Measurements from ENCODE around the gene TMEM51. TPM values are rescaled to one million over a fixed set of nuclear protein-coding genes. Genes with fewer than 3 reads are reported as not detected.

TMEM51 gene
- total and polyA plus RNA-seq, 4 experiments from 2014 or later, result 0.47 to 0.61 TPM; not detected in 2

GRCh38 chr1:15110867-15111230 is 42.7 kb upstream of the TMEM51 start:
- Mint-ChIP-seq H3K9me3 (no peaks in the 10 kb centered on the region), H3K4me1 (peaks cover 2 to 6% (median 5%) of the 10 kb centered on the region in 4 donors), H3K4me3 (no peak overlapping the region), H3K36me3 (no peaks in the 10 kb centered on the region), H3K27ac (no peak overlapping the region), H3K27me3 (peaks cover 7 to 14% of the 10 kb centered on the region in 2 donors)
- intact Hi-C loops (cut with micrococcal nuclease), result no loop called here
- H3K36me3 ChIP-seq (ENCODE audit: insufficient read depth, low read length), result no peaks in the 10 kb centered on the region
- H3K4me3 ChIP-seq (ENCODE audit: low read length in 2 of 2), result no peak overlapping the region
- ChIA-PET POLR2A (ENCODE audit: partially characterized antibody) (no interaction called here), CTCF (ENCODE audit: partially characterized antibody) (interaction anchor here (1.4 kb wide), 1 partner anchor 18 kb away, joined by 4 read pairs; no protein-coding TSS in a partner anchor)
- H3K4me1 ChIP-seq (ENCODE audit: insufficient read depth, low read length), result peaks cover 6% of the 10 kb centered on the region
- no peaks in the 10 kb centered on the region for H3K9me3 ChIP-seq (ENCODE audit: control insufficient read depth in 1 of 2, low read length in 2 of 2)
- H3K27me3 ChIP-seq (ENCODE audit: insufficient read depth, low read length), result no peaks in the 10 kb centered on the region
- DNase-seq, result no peak
- no peak overlapping the region for H3K27ac ChIP-seq (ENCODE audit: low read depth, low read length)

- Mint-ChIP-seq H3K4me1 (peaks cover 2 to 6% (median 5%) of the 10 kb centered on the region in 4 donors), H3K9me3 (no peaks in the 10 kb centered on the region), H3K4me3 (no peak overlapping the region), H3K36me3 (no peaks in the 10 kb centered on the region), H3K27me3 (peaks cover 4 to 14% of the 10 kb centered on the region in 2 donors), H3K27ac (no peak overlapping the region)
- DNase-seq, result no peak
- Histone ChIP-seq H3K27ac (ENCODE audit: low read depth, low read length) (no peak overlapping the region), H3K4me1 (ENCODE audit: insufficient read depth, low read length) (peaks cover 6% of the 10 kb centered on the region), H3K9me3 (ENCODE audit: control insufficient read depth in 1 of 2, low read length in 2 of 2) (no peaks in the 10 kb centered on the region), H3K36me3 (ENCODE audit: insufficient read depth, low read length) (no peaks in the 10 kb centered on the region), H3K27me3 (ENCODE audit: insufficient read depth, low read length) (no peaks in the 10 kb centered on the region), H3K4me3 (ENCODE audit: low read length in 2 of 2) (no peak overlapping the region)
- ChIA-PET CTCF (ENCODE audit: partially characterized antibody) (interaction anchor here (1.5 to 1.8 kb wide), 2 partner anchors 15 kb away, joined by 5 to 6 read pairs; no protein-coding TSS in a partner anchor), POLR2A (ENCODE audit: partially characterized antibody) (no interaction called here)
- intact Hi-C loops (cut with micrococcal nuclease), result no loop called here
Measured at GRCh38 chr1:15113146-15113545, 40.4 kb upstream of the TMEM51 start.

GRCh38 chr1:15114884-15115283 is 38.7 kb upstream of the TMEM51 start:
- no peak overlapping the region for H3K4me3 Mint-ChIP-seq
- no peak for DNase-seq
- POLR2A ChIA-PET (ENCODE audit: partially characterized antibody), result no interaction called here

GRCh38 chr1:15115542-15116330 is 37.8 kb upstream of the TMEM51 start:
- CTCF ChIA-PET (ENCODE audit: partially characterized antibody), result no interaction called here
- POLR2A ChIA-PET (ENCODE audit: partially characterized antibody), result no interaction called here
- Mint-ChIP-seq H3K27me3 (peaks cover 2 to 11% of the 10 kb centered on the region in 2 donors), H3K4me3 (no peak overlapping the region), H3K4me1 (peaks cover 2 to 6% (median 5%) of the 10 kb centered on the region in 4 donors), H3K27ac (no peak overlapping the region), H3K36me3 (no peaks in the 10 kb centered on the region), H3K9me3 (no peaks in the 10 kb centered on the region)
- intact Hi-C loops (cut with micrococcal nuclease), result no loop called here
- peaks cover 6% of the 10 kb centered on the region for H3K4me1 ChIP-seq (ENCODE audit: insufficient read depth, low read length)
- DNase-seq, result no peak
- no peaks in the 10 kb centered on the region for H3K36me3 ChIP-seq (ENCODE audit: insufficient read depth, low read length)
- H3K4me3 ChIP-seq (ENCODE audit: low read length in 2 of 2), result no peak overlapping the region
- no peaks in the 10 kb centered on the region for H3K27me3 ChIP-seq (ENCODE audit: insufficient read depth, low read length)
- no peak overlapping the region for H3K27ac ChIP-seq (ENCODE audit: low read depth, low read length)
- H3K9me3 ChIP-seq (ENCODE audit: control insufficient read depth in 1 of 2, low read length in 2 of 2), result no peaks in the 10 kb centered on the region

More at GRCh38 chr1:15114884-15115283, 38.7 kb upstream of the TMEM51 start:
- Mint-ChIP-seq H3K27me3 (peaks cover 2 to 11% of the 10 kb centered on the region in 2 donors), H3K9me3 (no peaks in the 10 kb centered on the region), H3K36me3 (no peaks in the 10 kb centered on the region), H3K27ac (no peak overlapping the region), H3K4me1 (peaks cover 2 to 6% (median 5%) of the 10 kb centered on the region in 4 donors)
- Histone ChIP-seq H3K9me3 (ENCODE audit: control insufficient read depth in 1 of 2, low read length in 2 of 2) (no peaks in the 10 kb centered on the region), H3K27me3 (ENCODE audit: insufficient read depth, low read length) (no peaks in the 10 kb centered on the region), H3K4me1 (ENCODE audit: insufficient read depth, low read length) (peaks cover 6% of the 10 kb centered on the region), H3K36me3 (ENCODE audit: insufficient read depth, low read length) (no peaks in the 10 kb centered on the region), H3K27ac (ENCODE audit: low read depth, low read length) (no peak overlapping the region), H3K4me3 (ENCODE audit: low read length in 2 of 2) (no peak overlapping the region)
- intact Hi-C loops (cut with micrococcal nuclease), result no loop called here
- CTCF ChIA-PET (ENCODE audit: partially characterized antibody), result no interaction called here

GRCh38 chr1:15116966-15117365 is 36.6 kb upstream of the TMEM51 start:
- ChIA-PET CTCF (ENCODE audit: partially characterized antibody) (no interaction called here), POLR2A (ENCODE audit: partially characterized antibody) (no interaction called here)
- Mint-ChIP-seq H3K27me3 (peaks cover 2 to 11% of the 10 kb centered on the region in 2 donors), H3K36me3 (no peaks in the 10 kb centered on the region), H3K4me1 (peaks cover 2 to 4% (median 4%) of the 10 kb centered on the region in 4 donors), H3K4me3 (no peak overlapping the region), H3K27ac (no peak overlapping the region), H3K9me3 (no peaks in the 10 kb centered on the region)
- Histone ChIP-seq H3K4me1 (ENCODE audit: insufficient read depth, low read length) (peaks cover 6% of the 10 kb centered on the region), H3K4me3 (ENCODE audit: low read length in 2 of 2) (no peak overlapping the region), H3K36me3 (ENCODE audit: insufficient read depth, low read length) (no peaks in the 10 kb centered on the region), H3K27ac (ENCODE audit: low read depth, low read length) (no peak overlapping the region), H3K9me3 (ENCODE audit: control insufficient read depth in 1 of 2, low read length in 2 of 2) (no peaks in the 10 kb centered on the region), H3K27me3 (ENCODE audit: insufficient read depth, low read length) (no peaks in the 10 kb centered on the region)
- intact Hi-C loops (cut with micrococcal nuclease), result no loop called here
- DNase-seq, result no peak

- H3K9me3 ChIP-seq (ENCODE audit: control insufficient read depth in 1 of 2, low read length in 2 of 2), result no peaks in the 10 kb centered on the region
- Mint-ChIP-seq H3K9me3 (no peaks in the 10 kb centered on the region), H3K4me1 (no peaks in the 10 kb centered on the region), H3K27me3 (peaks cover 2 to 11% of the 10 kb centered on the region in 2 donors), H3K36me3 (no peaks in the 10 kb centered on the region), H3K4me3 (no peak overlapping the region), H3K27ac (no peak overlapping the region)
- H3K4me1 ChIP-seq (ENCODE audit: insufficient read depth, low read length), result no peaks in the 10 kb centered on the region
- intact Hi-C loops (cut with micrococcal nuclease), result no loop called here
- no peak overlapping the region for H3K27ac ChIP-seq (ENCODE audit: low read depth, low read length)
- no peak for DNase-seq
- no peaks in the 10 kb centered on the region for H3K27me3 ChIP-seq (ENCODE audit: insufficient read depth, low read length)
- ChIA-PET CTCF (ENCODE audit: partially characterized antibody) (no interaction called here), POLR2A (ENCODE audit: partially characterized antibody) (no interaction called here)
- H3K36me3 ChIP-seq (ENCODE audit: insufficient read depth, low read length), result no peaks in the 10 kb centered on the region
- H3K4me3 ChIP-seq (ENCODE audit: low read length in 2 of 2), result no peak overlapping the region
Measured at GRCh38 chr1:15117671-15118325, 35.7 kb upstream of the TMEM51 start.

GRCh38 chr1:15118579-15118978 is 35.0 kb upstream of the TMEM51 start:
- Histone ChIP-seq H3K9me3 (ENCODE audit: control insufficient read depth in 1 of 2, low read length in 2 of 2) (no peaks in the 10 kb centered on the region), H3K4me1 (ENCODE audit: insufficient read depth, low read length) (no peaks in the 10 kb centered on the region), H3K4me3 (ENCODE audit: low read length in 2 of 2) (no peak overlapping the region), H3K27ac (ENCODE audit: low read depth, low read length) (no peak overlapping the region), H3K27me3 (ENCODE audit: insufficient read depth, low read length) (no peaks in the 10 kb centered on the region), H3K36me3 (ENCODE audit: insufficient read depth, low read length) (no peaks in the 10 kb centered on the region)
- Mint-ChIP-seq H3K27ac (peak overlapping the region in 1 of 7 donors; percentile 72), H3K9me3 (no peaks in the 10 kb centered on the region), H3K27me3 (peaks cover 2 to 9% of the 10 kb centered on the region in 2 donors), H3K4me3 (no peak overlapping the region), H3K36me3 (no peaks in the 10 kb centered on the region), H3K4me1 (no peaks in the 10 kb centered on the region)
- POLR2A ChIA-PET (ENCODE audit: partially characterized antibody), result no interaction called here
- CTCF ChIA-PET (ENCODE audit: partially characterized antibody), result no interaction called here
- DNase-seq, result no peak
- intact Hi-C loops (cut with micrococcal nuclease), result no loop called here

Data from CD4-positive, alpha-beta memory T cell (primary cell).